ENCODE results near the gene ARMH1. TPM values are rescaled to one million over a fixed set of nuclear protein-coding genes. Genes with fewer than 3 reads are reported as not detected.

Gene ARMH1
- total and polyA plus RNA-seq, 2 donors (not counting 1 experiment from before 2014, with no cell fraction given) = 10.2 to 225 TPM

- Histone ChIP-seq H3K4me1 (ENCODE audit: control insufficient read depth in 2 of 2, insufficient read depth in 2 of 2, low read length in 2 of 2) (peaks cover 18 to 23% of the 10 kb centered on the region in 2 donors), H4K20me1 (ENCODE audit: control insufficient read depth, insufficient read depth, low read length, poor library complexity, severe bottlenecking) (peaks cover 32% of the 10 kb centered on the region), H3K9me3 (ENCODE audit: control extremely low read depth in 1 of 3, control insufficient read depth in 2 of 3, insufficient read depth in 1 of 3, low read length in 2 of 3) (peaks cover 0 to 4% (median 0%) of the 10 kb centered on the region in 3 donors), H3K9ac (ENCODE audit: low read length) (peak overlapping the region; percentile 74), H3K27ac (ENCODE audit: low read length in 2 of 2) (peak overlapping the region; percentile 89 to 91), H3K27me3 (replicated peaks in 1 of 4; ENCODE audit: control extremely low read depth in 1 of 4, control insufficient read depth in 3 of 4, insufficient read depth in 4 of 4, low read length in 3 of 4) (no peaks in the 10 kb centered on the region), H3K36me3 (replicated peaks in 1 of 2; ENCODE audit: control extremely low read depth in 1 of 2, control insufficient read depth in 1 of 2, extremely low read depth in 1 of 2, insufficient read depth in 2 of 2, low read length in 1 of 2) (peaks cover under 1 to 44% of the 10 kb centered on the region in 2 experiments), H3K4me3 (ENCODE audit: control extremely low read depth in 1 of 5, extremely low read depth in 1 of 5, insufficient read depth in 1 of 5, low read depth in 2 of 5, low read length in 4 of 5) (peak overlapping the region; percentile 53 to 76 (median 69)), H3K4me2 (replicated peaks; ENCODE audit: low read depth, low read length, poor library complexity, severe bottlenecking) (peak overlapping the region; percentile 82), H2AFZ (ENCODE audit: insufficient read depth, low read depth, low read length, poor library complexity, severe bottlenecking) (peak overlapping the region; percentile 97), H3K79me2 (ENCODE audit: control insufficient read depth, insufficient read depth, low read length) (peaks cover 14% of the 10 kb centered on the region)
- Mint-ChIP-seq H3K4me1 (peaks cover 44% of the 10 kb centered on the region), H3K4me3 (peak overlapping the region; percentile 96), H3K27ac (peak overlapping the region; percentile 99), H3K27me3 (no peaks in the 10 kb centered on the region), H3K9me3 (ENCODE audit: insufficient read depth) (no peaks in the 10 kb centered on the region)
- POLR2A ChIA-PET = interaction anchor here (0.6 to 2.0 kb wide), 10 partner anchors 11 to 890 kb away, joined by 3 to 16 read pairs (median 5); partner anchors contain the start of genes ARMH1, HECTD3, PRDX1 and TMEM53
- TF ChIP-seq EZH2 (IDR thresholded peaks at IDR 0.05; ENCODE audit: borderline replicate concordance, insufficient read depth, low read depth, low read length, poor library complexity, severe bottlenecking) = no peak
- TF ChIP-seq CTCF (IDR thresholded peaks at IDR 0.05) = no peak
- under 1% methylated on average over 79 of the region's 88 CpGs for WGBS (ENCODE audit: insufficient coverage)
- intact Hi-C loops (cut with micrococcal nuclease) = loop anchor here (1.0 to 5.0 kb wide), 4 partner anchors 21 to 1055 kb away; partner anchors contain the start of genes ARMH1, GPBP1L1, HECTD3 and TMEM53
- ATAC-seq (ENCODE audit: low read depth) (peak; percentile 76), DNase-seq (peak; percentile 93)
- CTCF ChIA-PET = interaction anchor here (1.3 to 4.1 kb wide), 3 partner anchors 20 to 144 kb away, joined by 3 to 39 read pairs (median 12); partner anchors contain the start of genes ARMH1, RPS8 and TMEM53
These were observed 42.6 kb upstream of the ARMH1 start for GRCh38 chr1:44631647-44632539.

Measured in B cell (primary cell).